ENCODE results near the gene DHRS4L2. TPM values are rescaled to one million over a fixed set of nuclear protein-coding genes. Genes with fewer than 3 reads are reported as not detected.

The DHRS4L2 gene
- total RNA-seq, 1 donor from 2014 or later = 8.7 TPM

DNA sequence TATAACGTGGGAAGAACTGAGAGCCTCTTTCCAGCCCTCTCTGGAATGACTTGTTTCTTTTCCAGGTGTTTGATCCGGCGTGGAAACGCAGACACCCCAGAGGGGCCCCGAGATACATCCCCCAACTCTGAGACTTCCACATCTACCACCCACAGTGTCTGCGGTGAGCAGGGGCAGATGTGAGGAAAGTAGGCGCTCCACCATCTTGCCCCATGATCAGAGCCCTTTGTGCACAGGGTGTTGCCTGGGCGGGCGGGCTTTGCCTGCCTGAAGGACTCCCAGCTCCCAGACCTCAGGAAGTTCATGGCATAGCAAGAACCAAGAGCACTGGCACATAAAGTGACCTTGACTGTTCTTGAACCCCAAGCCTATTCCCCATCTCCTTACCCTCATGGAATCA lies 65.9 kb downstream of the DHRS4L2 start:
- DNase-seq = no peak

Other genes starting within 250 kb of the DHRS4L2 start
- 23.5 TPM for gene DHRS4, start 35.2 kb upstream of the DHRS4L2 start, total RNA-seq
- 0.69 TPM for gene CARMIL3, start 63.1 kb downstream of the DHRS4L2 start, total RNA-seq
- gene CPNE6, start 82.6 kb downstream of the DHRS4L2 start, total RNA-seq = 0.20 TPM
- 7.2 TPM for gene PCK2, start 105.4 kb downstream of the DHRS4L2 start, total RNA-seq
- 45.2 TPM for gene DCAF11, start 125.8 kb downstream of the DHRS4L2 start, total RNA-seq
- gene NRL, start 126.0 kb downstream of the DHRS4L2 start, total RNA-seq = 0.69 TPM
- gene FITM1, start 141.7 kb downstream of the DHRS4L2 start, total RNA-seq = 13.0 TPM
- 59.7 TPM for gene PSME1, start 147.3 kb downstream of the DHRS4L2 start, total RNA-seq
- 6.8 TPM for gene EMC9, start 152.7 kb downstream of the DHRS4L2 start, total RNA-seq
- gene PSME2, start 157.7 kb downstream of the DHRS4L2 start, total RNA-seq = 62.5 TPM
- 24.2 TPM for gene RNF31, start 158.6 kb downstream of the DHRS4L2 start, total RNA-seq
- gene IRF9, start 172.3 kb downstream of the DHRS4L2 start, total RNA-seq = 43.4 TPM
- 3.6 TPM for gene REC8, start 183.2 kb downstream of the DHRS4L2 start, total RNA-seq
- gene IPO4, start 199.9 kb downstream of the DHRS4L2 start, total RNA-seq = 22.8 TPM
- gene TM9SF1, start 206.5 kb downstream of the DHRS4L2 start, total RNA-seq = 22.4 TPM
- not detected for gene TSSK4, start 216.8 kb downstream of the DHRS4L2 start, total RNA-seq
- gene CHMP4A, start 224.6 kb downstream of the DHRS4L2 start, total RNA-seq = 30.1 TPM
- 9.5 TPM for gene MDP1, start 227.1 kb downstream of the DHRS4L2 start, total RNA-seq
- gene NEDD8, start 243.4 kb downstream of the DHRS4L2 start, total RNA-seq = 73.5 TPM
- gene GMPR2, start 244.0 kb downstream of the DHRS4L2 start, total RNA-seq = 39.9 TPM